ENCODE measurements around the gene CTU1.

DNA sequence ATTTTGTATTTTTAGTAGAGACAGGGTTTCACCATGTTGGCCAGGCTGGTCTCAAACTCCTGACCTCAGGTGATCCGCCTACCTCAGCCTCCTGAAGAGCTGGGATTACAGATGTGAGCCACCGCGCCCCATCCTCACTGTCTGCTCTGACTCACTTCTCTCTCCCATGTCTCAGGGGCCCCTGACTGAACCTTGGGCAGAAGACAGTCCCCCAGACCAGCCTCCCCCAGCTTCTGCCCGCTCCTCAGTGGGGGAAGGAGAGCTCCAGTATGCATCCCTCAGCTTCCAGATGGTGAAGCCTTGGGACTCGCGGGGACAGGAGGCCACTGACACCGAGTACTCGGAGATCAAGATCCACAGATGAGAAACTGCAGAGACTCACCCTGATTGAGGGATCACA lies 21.5 kb upstream of the CTU1 start:
- no peak for TF ChIP-seq ZFX (IDR thresholded peaks at IDR 0.05; ENCODE audit: borderline replicate concordance)
- TF ChIP-seq, protein P1, sequence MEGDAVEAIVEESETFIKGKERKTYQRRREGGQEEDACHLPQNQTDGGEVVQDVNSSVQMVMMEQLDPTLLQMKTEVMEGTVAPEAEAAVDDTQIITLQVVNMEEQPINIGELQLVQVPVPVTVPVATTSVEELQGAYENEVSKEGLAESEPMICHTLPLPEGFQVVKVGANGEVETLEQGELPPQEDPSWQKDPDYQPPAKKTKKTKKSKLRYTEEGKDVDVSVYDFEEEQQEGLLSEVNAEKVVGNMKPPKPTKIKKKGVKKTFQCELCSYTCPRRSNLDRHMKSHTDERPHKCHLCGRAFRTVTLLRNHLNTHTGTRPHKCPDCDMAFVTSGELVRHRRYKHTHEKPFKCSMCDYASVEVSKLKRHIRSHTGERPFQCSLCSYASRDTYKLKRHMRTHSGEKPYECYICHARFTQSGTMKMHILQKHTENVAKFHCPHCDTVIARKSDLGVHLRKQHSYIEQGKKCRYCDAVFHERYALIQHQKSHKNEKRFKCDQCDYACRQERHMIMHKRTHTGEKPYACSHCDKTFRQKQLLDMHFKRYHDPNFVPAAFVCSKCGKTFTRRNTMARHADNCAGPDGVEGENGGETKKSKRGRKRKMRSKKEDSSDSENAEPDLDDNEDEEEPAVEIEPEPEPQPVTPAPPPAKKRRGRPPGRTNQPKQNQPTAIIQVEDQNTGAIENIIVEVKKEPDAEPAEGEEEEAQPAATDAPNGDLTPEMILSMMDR (IDR thresholded peaks at IDR 0.05) = no peak
